ENCODE data around the gene TMEM100.

DNA sequence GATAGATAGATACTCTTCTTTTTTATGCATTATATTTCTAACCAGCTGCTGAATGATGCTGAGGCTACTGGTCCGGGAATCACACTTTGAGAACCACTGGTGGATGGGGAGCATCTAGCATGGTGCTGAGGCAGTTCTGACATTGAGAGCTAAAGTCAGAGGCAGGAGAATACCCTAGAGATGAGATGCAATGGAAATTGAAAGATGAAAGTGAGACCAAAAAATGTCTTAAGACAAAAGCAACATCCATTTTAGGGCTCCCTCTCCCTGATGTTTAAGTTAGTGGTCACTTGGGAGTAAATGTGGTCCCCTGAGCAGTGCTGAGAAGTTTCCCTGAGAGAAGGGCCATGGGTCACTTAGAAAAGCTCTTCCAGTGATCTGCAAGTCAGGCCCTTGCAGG lies 35.0 kb upstream of the TMEM100 start:
- TF ChIP-seq, protein P1, sequence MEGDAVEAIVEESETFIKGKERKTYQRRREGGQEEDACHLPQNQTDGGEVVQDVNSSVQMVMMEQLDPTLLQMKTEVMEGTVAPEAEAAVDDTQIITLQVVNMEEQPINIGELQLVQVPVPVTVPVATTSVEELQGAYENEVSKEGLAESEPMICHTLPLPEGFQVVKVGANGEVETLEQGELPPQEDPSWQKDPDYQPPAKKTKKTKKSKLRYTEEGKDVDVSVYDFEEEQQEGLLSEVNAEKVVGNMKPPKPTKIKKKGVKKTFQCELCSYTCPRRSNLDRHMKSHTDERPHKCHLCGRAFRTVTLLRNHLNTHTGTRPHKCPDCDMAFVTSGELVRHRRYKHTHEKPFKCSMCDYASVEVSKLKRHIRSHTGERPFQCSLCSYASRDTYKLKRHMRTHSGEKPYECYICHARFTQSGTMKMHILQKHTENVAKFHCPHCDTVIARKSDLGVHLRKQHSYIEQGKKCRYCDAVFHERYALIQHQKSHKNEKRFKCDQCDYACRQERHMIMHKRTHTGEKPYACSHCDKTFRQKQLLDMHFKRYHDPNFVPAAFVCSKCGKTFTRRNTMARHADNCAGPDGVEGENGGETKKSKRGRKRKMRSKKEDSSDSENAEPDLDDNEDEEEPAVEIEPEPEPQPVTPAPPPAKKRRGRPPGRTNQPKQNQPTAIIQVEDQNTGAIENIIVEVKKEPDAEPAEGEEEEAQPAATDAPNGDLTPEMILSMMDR (conservative IDR thresholded peaks at IDR 0.05; ENCODE audit: low read length), result no peak
- TF ChIP-seq EZH2phosphoT487 (IDR thresholded peaks at IDR 0.05; ENCODE audit: borderline replicate concordance), result no peak

Measured in Loucy (cell line).